Stimulated activated CD8-positive, alpha-beta memory T cell treated with anti-CD3 and anti-CD28 coated beads, Interleukin-15, amount 100 ng/mL, for 4 hours (primary cell): ENCODE measurements around the gene GATA6.

Source experiments
- DNase-seq, 2 donors: peaks; one replicate each; pipeline ENCODE4 v3.0.0-alpha.2; 2020; ENCODE audit warnings: low read depth in 2 of 2

GATA6 gene

GRCh38 chr18:22241921-22242361 is 72.6 kb downstream of the GATA6 start:
- no peak for DNase-seq

DNA sequence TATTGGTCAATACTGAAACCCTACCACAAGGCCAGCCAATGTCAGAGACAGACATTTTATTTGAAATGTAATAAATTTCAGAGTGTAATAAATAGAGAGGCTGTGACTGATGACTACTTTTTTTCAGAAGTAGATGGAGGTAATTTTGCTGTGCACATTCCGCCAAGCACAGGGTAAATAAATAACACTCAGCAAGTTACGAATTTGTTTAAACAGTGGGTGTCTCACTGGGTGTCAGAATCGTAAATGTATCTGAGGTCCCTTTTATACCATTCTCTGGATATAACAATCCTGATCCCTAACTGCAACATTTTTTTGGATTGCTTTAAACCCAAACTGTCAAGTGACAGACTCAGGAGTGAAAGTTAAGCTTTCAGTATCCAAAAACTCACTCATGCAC is 74.1 kb downstream of the GATA6 start:
- no peak for DNase-seq

GRCh38 chr18:22250026-22250425 is 80.6 kb downstream of the GATA6 start:
- no peak for DNase-seq

DNA sequence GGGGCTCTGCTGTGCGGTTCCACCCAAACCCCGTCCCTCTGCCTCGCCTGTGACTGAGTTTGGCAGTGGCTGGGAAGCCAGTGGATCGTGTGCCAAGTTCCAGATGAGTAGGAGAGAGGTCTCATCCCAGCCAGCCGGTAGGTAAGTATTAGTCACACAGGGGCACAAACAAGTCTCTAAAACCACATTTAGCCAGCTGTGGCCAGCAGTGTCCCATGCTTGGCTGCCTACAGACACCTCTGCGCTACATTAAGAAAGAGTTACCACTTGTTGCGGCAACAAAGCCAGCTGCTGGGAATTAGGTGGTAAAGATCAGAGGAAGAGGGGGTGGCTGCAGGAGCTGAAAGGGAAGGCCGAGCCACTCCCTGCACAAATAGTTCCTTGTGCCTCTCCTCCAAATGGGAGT is 81.2 kb downstream of the GATA6 start:
- no peak for DNase-seq
